Activated CD8-positive, alpha-beta memory T cell treated with anti-CD3 and anti-CD28 coated beads, Interleukin-2, amount 50 U/mL, for 24 hours (primary cell): ENCODE results near the gene AP1G2.
"Not testable (repeated sequence)": the region's sequence is repeated elsewhere in the genome, so short reads cannot be mapped to it uniquely, and the experiment has no call there.

Experiments
- DNase-seq: peaks from one replicate; pipeline ENCODE4 v3.0.0-alpha.2; 2020; ENCODE audit errors: extremely low read depth

Gene AP1G2, protein sequence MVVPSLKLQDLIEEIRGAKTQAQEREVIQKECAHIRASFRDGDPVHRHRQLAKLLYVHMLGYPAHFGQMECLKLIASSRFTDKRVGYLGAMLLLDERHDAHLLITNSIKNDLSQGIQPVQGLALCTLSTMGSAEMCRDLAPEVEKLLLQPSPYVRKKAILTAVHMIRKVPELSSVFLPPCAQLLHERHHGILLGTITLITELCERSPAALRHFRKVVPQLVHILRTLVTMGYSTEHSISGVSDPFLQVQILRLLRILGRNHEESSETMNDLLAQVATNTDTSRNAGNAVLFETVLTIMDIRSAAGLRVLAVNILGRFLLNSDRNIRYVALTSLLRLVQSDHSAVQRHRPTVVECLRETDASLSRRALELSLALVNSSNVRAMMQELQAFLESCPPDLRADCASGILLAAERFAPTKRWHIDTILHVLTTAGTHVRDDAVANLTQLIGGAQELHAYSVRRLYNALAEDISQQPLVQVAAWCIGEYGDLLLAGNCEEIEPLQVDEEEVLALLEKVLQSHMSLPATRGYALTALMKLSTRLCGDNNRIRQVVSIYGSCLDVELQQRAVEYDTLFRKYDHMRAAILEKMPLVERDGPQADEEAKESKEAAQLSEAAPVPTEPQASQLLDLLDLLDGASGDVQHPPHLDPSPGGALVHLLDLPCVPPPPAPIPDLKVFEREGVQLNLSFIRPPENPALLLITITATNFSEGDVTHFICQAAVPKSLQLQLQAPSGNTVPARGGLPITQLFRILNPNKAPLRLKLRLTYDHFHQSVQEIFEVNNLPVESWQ

DNA sequence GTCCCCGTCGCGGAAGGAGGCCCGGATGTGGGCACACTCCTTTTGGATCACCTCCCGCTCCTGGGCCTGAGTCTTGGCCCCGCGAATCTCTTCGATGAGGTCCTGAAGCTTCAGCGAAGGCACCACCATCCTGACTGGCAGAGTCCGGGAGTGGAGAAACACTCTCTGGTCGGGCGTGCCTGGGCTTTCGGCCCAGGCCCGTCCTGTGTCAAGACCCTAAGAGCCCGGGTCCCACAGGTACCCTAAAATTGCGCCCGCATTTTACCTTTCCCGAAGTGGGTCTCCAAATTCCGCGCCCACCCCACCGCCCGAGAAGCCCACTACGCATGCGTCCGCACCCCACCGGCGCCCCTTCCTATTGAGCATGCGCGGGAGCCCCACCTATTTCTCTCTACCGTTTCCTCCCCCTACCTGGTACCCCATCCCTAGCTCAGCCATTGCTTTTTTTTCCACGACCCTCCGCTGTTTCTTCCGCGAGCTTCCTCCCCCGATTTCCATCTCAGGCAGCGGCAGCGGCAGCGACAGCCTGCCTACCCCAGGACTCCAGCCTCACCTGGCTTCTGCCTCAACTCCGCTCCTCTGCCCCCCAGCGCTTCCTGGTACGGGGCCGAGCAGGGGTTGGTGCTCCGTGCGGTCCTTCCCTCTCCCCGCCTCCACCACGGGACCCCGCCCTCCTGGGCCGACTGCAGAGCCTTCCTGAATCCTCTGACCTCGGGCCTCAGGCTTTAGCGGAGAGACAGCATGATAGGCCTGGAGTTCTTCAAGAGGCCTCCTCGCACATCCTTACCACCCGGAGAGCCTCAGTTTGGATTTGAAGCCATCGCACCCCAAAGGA, at the start of gene AP1G2:
Gene AP1G2, minus strand, starts transcription at position 606 of the 835 bp plus-strand sequence. Its CDS starts 477 bp downstream, at position 129.
- peak; percentile 69 for DNase-seq

DNA sequence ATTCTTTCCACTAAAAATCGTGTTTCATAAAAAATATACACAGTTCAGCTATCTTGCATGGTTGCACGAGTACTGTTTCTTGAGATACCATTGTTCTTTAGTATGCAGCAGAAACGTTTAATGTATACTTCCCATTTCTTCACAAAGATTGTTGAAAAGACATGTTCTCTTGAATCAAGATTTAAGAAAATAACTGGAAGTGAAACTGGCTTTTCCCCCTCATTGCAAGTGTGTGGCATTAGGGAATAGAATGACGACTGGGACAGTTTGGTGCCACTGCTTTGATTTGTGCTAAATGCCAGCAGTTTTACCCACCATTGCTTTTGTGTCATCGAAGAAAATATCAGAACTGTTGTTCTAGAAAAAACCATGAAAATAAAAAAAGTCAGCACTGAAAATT, 48.3 kb upstream of the AP1G2 start:
- DNase-seq = no peak

DNA sequence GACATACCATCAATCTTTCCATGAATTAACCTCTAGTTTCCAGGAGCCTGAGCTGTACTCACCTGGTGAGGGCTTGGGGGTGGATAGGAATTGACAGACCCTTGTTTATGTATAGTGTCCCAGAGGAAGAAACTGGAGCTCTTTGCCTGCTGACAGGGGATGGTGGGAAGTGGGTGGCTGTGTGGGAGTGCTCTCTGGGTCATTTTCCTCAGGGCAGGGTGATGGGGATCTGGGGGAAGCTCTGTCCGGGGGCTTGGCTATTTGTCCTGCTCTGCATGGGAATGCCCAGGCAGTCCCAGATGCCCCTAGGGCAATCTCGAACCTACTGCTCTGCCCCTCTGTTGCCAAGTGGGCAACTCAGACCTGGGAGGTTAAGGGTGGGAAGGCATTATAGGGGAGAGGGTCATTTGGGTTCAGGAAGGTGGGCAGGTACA, 46.8 kb upstream of the AP1G2 start:
- no peak for DNase-seq

DNA sequence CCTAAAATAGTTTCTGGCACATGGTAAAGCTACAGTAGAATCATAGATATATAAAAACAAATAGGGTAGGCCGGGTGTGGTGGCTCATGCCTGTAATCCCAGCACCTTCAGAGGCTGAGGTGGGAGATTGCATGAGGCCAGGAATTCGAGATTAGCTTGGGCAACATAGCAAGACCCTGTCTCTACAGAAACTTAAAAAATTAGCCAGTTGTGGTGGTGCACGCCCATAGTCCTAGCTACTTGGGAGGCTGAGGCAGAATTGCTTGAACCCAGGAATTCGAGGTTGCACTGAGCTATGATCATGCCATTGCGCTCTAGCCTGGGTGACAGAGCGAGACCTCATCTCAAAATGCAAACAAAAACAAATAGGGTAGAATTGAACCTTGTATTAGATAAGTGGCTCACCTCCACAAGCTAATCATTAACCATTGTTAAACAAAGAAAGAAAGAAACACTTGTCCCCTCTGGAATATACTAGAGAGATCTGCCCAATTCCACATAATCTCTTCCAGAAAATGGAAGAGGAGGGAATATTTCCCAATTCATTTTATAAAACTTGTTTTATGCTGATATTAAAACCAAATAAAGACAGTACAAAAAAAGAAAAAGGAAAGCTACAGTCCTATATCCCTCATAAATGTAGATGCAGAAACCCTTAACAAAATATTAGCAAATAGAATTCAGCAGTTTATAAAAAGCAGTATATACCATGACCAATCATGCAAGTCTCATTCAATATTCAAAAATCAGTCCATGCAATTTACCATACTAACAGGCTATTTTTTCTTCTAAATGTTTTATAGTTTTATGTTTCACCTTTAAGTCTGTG, 45.9 kb upstream of the AP1G2 start:
- DNase-seq = no peak

GRCh38 chr14:23612802-23613201, 45.2 kb upstream of the AP1G2 start:
- DNase-seq = no peak

- no peak for DNase-seq
Measured at GRCh38 chr14:23612354-23612732, 44.8 kb upstream of the AP1G2 start.

- no peak for DNase-seq
Measured at GRCh38 chr14:23610815-23611289, 43.3 kb upstream of the AP1G2 start.

DNA sequence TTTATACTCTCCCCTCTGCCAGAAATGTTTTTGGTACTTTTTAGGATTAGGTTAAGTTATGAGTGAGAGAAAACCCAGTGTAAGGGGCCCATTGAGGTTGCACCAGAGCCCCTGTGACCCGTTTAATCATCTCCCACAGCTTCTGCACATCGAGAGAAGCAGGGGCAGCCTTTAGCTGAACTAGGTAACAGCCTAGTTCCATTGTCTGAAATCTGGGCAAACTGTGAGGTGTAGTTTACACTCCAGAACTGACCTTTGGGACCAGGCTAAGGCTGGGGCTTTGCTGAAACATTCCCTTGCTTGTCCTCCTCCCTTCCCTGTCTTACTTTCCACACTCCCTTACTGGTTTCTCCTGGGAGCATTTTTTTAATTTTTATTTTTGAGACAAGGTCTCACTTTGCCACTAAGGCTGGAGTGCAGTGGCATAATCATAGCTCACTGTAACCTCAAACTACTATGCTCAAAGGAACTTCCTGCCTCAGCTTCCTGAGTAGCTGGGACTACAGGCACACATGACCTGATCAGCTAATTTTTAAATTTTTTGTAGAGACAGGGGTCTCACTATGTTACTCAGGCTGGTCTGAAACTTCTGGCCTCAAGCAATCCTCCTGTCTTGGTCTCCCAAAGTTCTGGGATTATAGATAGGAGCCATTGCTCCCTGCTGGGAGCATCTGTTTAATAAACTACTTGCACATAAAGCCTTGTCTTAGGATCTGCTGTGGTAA, 42.7 kb upstream of the AP1G2 start:
- DNase-seq = no peak

DNA sequence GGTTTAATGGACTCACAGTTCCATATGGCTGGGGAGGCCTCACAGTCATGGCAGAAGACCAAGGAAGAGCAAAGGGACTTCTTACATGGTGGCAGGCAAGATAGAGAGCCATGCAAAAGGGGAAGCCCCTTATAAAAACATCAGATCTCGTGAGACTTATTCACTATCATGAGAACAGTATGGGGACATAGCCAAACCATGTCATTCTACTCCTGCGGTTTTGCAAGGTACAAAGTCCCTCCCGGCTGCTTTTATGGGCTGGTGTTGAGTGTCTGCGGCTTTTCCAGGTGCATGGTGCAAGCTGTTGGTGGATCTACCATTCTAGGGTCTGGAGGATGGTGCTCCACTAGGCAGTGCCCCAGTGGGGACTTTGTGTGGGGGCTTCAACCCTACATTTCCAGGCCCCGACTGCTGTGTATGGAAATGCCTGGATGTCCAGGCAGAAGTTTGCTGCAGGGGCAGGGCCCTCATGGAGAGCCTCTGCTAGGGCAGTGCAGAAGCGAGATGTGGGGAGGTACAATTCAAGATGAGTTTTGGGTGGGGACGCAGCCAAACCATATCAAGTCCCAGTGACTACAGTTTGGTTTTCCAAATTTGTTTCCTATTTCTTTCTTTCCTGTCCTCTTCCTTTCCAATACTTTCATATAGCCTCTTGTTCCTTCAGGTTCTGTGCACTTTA, 42.0 kb upstream of the AP1G2 start:
- not testable (repeated sequence) for DNase-seq

DNA sequence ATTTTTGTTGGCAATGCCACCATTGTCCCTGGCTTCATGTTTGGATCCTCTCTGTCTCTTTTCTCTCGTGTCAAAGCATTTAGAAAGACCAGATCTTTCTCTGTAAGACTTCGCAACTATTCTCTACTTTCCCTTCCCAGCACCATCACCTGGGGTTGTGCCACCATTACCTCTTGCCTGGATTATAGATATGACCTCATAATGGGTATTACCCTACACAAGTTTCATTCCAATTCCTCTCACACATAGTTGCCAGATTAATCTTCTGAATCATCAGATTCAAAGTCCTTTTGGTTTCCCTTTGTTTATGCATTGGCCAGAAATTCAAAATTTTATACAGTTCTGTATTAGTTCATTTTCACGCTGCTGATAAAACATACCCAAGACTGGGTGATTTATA, 41.4 kb upstream of the AP1G2 start:
- DNase-seq = no peak

GRCh38 chr14:23608454-23608853, 40.9 kb upstream of the AP1G2 start:
- DNase-seq = no peak

GRCh38 chr14:23605931-23606585, 38.5 kb upstream of the AP1G2 start:
- no peak for DNase-seq

DNA sequence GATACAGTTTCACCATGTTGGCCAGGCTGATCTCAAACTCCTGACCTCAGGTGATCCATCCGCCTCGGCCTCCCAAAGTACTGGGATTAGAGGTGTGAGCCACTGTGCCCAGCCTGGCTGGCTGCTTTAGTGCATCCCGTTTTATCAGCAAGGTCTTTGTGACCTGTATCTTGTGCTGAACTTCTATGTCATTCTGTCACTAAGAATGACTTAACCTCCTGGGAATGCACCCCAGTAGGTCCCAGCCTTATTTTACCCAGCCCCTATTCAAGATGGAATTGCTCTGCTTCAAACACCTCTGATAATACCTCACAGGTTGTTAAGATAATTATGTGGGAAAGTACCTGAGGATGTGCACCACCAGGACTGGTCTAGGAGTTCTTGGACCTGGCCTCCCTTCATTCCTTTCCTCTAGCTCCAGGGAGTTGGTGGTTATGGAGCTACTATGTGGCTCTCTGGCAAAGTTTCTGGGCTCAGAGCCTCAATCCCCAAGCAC, 37.1 kb upstream of the AP1G2 start:
- no peak for DNase-seq

GRCh38 chr14:23604148-23604547, 36.6 kb upstream of the AP1G2 start:
- DNase-seq = no peak

DNA sequence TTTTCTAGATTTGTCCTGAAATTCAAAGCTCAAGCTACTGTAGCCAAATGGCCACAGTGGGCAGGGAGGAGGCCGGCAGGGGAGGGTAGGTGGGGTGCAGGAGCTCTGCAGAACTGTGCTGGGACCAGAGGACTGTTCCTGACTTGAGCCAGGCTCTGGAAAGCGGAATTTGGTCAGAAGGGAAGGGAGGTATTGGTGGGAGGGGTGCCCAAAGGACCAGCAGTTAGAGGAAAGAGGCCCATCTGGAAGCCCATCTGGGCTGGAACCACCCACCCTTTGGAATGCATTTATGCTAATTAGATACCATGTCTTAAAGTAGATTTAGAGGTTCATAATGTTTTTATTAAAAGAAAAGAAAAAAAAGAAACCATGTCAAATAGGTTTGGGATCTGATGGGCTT, 35.5 kb upstream of the AP1G2 start:
- DNase-seq = no peak

- DNase-seq = no peak
Measured at GRCh38 chr14:23602181-23603095, 34.8 kb upstream of the AP1G2 start.

- DNase-seq = no peak
Measured at GRCh38 chr14:23601845-23602180, 34.2 kb upstream of the AP1G2 start.

GRCh38 chr14:23601424-23601823, 33.8 kb upstream of the AP1G2 start:
- DNase-seq = no peak
